Esophagus muscularis mucosa (tissue), 4 donors: ENCODE measurements around the gene ALKBH1. TPM values are rescaled to one million over a fixed set of nuclear protein-coding genes. Genes with fewer than 3 reads are reported as not detected.
"Not testable (repeated sequence)": the region's sequence is repeated elsewhere in the genome, so short reads cannot be mapped to it uniquely, and the experiment has no call there.

Source experiments
- DNase-seq: peaks from one replicate; pipeline ENCODE4 v3.0.0-alpha.2; 2017; ENCODE audit errors: extremely low spot score
- H3K27ac ChIP-seq, 4 donors: fragments of 200-600 bp; sonication (generic); replicated peaks in 1 of 4; 1 replicate in 3 of 4; 2 replicates in 1 of 4; pipeline ENCODE4 v1.5.1; 2016 to 2019; ENCODE audit warnings: mild to moderate bottlenecking in 1 of 4
- H3K27me3 ChIP-seq, 4 donors: fragments of 200-600 bp; sonication (generic); one replicate each; pipeline versions ENCODE4 v1.5.1 to v1.6.0; 2016 to 2019
- H3K36me3 ChIP-seq, 4 donors: fragments of 200-600 bp; sonication (generic); one replicate each; pipeline ENCODE4 v1.5.1; 2016 to 2019
- H3K4me1 ChIP-seq, 4 donors: fragments of 200-600 bp; sonication (generic); one replicate each; pipeline ENCODE4 v1.5.1; 2016 to 2019
- H3K4me3 ChIP-seq, 4 donors: fragments of 200-600 bp; sonication (generic); 1 replicate in 2 of 4; 2 replicates in 2 of 4; pipeline ENCODE4 v1.5.1; 2016 to 2019; ENCODE audit warnings: mild to moderate bottlenecking in 4 of 4, moderate library complexity in 1 of 4
- H3K9me3 ChIP-seq, 4 donors: fragments of 200-600 bp; sonication (generic); 1 replicate in 3 of 4; 2 replicates in 1 of 4; pipeline ENCODE4 v1.5.1; 2016 to 2019
- EP300 ChIP-seq: sonication (generic); formaldehyde crosslinking; IDR thresholded peaks from one replicate; pipeline ENCODE4 v1.6.1; 2017; ENCODE audit warnings: antibody characterized with exemption
- POLR2A ChIP-seq: fragments of 450-650 bp; IDR thresholded peaks from one replicate; pipeline ENCODE4 v1.6.1; 2017; ENCODE audit warnings: antibody characterized with exemption, moderate library complexity, mild to moderate bottlenecking, low read depth
- POLR2AphosphoS5 ChIP-seq, 2 donors: sonication (generic); formaldehyde crosslinking; IDR thresholded peaks; one replicate each; pipeline ENCODE4 v1.6.1; 2017; ENCODE audit warnings: antibody characterized with exemption in 2 of 2
- WGBS: methylation state at CpG from one replicate; pipeline ENCODE4 v1.1.5; 2018; 5-methylcytosine and 5-hydroxymethylcytosine counted together
- intact Hi-C: fragments of 100-400 bp; cut with DNase I; formaldehyde crosslinking; loops from one replicate; pipeline ENCODE4 v1.15.1; 2023
- total RNA-seq, 4 donors: library from RNA; depleted of rRNA; stranded (reverse); fragments of >200 nt; gene quantifications; one replicate each; pipeline versions ENCODE4 v1.1.0 to v1.2.1, GENCODE V29; 2016
- TF ChIP-seq, protein P1 (sequence below), 3 experiments: fragments of 200-600 bp in 2 of 3; fragments of 450-650 bp in 1 of 3; sonication (generic) in 2 of 3; IDR thresholded peaks; one replicate each; pipeline ENCODE4 v1.5.1; 2017 to 2019; ENCODE audit warnings: antibody characterized with exemption in 3 of 3, mild to moderate bottlenecking in 2 of 3, moderate library complexity in 1 of 3

ALKBH1 gene, protein sequence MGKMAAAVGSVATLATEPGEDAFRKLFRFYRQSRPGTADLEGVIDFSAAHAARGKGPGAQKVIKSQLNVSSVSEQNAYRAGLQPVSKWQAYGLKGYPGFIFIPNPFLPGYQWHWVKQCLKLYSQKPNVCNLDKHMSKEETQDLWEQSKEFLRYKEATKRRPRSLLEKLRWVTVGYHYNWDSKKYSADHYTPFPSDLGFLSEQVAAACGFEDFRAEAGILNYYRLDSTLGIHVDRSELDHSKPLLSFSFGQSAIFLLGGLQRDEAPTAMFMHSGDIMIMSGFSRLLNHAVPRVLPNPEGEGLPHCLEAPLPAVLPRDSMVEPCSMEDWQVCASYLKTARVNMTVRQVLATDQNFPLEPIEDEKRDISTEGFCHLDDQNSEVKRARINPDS
- total RNA-seq = 10 to 100 TPM in 3 of 4 donors, 1 to 10 TPM in 1; 8.0 to 13.3 (median 11.8) TPM

- peak; percentile 96 for DNase-seq
- Histone ChIP-seq H3K4me3 (peak within 1 kb of the TSS; percentile 78 to 90 (median 83)), H3K9me3 (no peaks in the 10 kb centered on the region), H3K36me3 (peaks cover 30 to 53% (median 43%) of the 10 kb centered on the region in 4 donors), H3K27me3 (no peaks in the 10 kb centered on the region), H3K27ac (peak within 1 kb of the TSS; percentile 74 to 78 (median 74)), H3K4me1 (peaks cover 29 to 44% (median 34%) of the 10 kb centered on the region in 4 donors)
- TF ChIP-seq EP300 (no peak), POLR2AphosphoS5 (IDR thresholded peaks at IDR 0.05) (peak; percentile 89 to 94)
- under 1% methylated on average over 30 of the region's 49 CpGs for WGBS
- intact Hi-C loops = loop anchor here (5.0 kb wide), 2 partner anchors 91 to 251 kb away; partner anchors contain the start of genes AHSA1, SPTLC2 and VIPAS39
Measured at GRCh38 chr14:77707724-77708408, at the start of gene ALKBH1, which contains the start of gene SLIRP. Gene ALKBH1 (minus strand): TSS chr14:77708023. CDS start chr14:77708004, 19 bp downstream. Gene SLIRP (plus strand): TSS chr14:77708103. CDS start chr14:77708112, 9 bp downstream.

DNA sequence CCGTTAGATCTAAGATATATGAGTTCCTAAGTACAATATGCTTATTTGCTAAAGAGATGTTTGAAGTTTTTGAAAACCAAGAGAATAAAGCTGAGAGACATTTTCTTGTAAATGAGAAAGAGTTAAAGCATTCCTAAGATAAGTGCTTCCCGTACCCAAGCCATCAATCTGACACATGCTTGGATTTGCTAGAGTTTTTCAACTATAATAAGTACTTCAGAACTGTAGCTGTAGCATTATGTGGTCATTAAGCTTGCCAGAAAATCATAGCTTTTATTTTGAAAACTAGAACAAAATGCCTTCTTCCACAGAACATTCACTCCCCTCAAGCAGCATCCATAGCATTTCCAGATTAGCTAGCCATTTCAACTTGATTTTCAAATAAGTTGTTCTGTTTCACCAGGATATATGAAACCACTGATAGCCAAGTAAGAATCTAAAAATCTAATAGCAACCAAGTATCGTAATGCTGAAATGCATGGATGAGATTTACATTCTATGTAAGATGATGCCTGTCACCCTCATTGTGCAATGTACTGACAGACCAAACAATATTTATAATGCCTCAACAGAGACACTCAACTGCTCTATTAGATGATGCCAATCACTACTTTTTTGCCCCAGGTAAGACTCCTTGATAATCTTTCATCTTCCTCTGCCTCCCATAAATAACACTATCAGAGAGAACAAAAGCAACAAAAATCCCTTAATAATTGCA, 45.1 kb upstream of the ALKBH1 start:
- H3K4me1 ChIP-seq = peaks cover 7 to 35% (median 26%) of the 10 kb centered on the region in 4 donors
- TF ChIP-seq, protein P1, sequence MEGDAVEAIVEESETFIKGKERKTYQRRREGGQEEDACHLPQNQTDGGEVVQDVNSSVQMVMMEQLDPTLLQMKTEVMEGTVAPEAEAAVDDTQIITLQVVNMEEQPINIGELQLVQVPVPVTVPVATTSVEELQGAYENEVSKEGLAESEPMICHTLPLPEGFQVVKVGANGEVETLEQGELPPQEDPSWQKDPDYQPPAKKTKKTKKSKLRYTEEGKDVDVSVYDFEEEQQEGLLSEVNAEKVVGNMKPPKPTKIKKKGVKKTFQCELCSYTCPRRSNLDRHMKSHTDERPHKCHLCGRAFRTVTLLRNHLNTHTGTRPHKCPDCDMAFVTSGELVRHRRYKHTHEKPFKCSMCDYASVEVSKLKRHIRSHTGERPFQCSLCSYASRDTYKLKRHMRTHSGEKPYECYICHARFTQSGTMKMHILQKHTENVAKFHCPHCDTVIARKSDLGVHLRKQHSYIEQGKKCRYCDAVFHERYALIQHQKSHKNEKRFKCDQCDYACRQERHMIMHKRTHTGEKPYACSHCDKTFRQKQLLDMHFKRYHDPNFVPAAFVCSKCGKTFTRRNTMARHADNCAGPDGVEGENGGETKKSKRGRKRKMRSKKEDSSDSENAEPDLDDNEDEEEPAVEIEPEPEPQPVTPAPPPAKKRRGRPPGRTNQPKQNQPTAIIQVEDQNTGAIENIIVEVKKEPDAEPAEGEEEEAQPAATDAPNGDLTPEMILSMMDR (IDR thresholded peaks at IDR 0.05) = no peak
- TF ChIP-seq POLR2AphosphoS5 (IDR thresholded peaks at IDR 0.05) = no peak
- TF ChIP-seq POLR2A = no peak
- no peak for TF ChIP-seq EP300
- WGBS = 80% methylated on average over 3 of the region's 3 CpGs
- no peaks in the 10 kb centered on the region for H3K27me3 ChIP-seq
- no peak overlapping the region for H3K27ac ChIP-seq
- H3K9me3 ChIP-seq = no peaks in the 10 kb centered on the region
- H3K4me3 ChIP-seq = no peak overlapping the region
- no peak for DNase-seq
- intact Hi-C loops = no loop called here
- peaks cover 45 to 78% (median 58%) of the 10 kb centered on the region in 4 donors for H3K36me3 ChIP-seq

- Histone ChIP-seq H3K27ac (no peak overlapping the region), H3K36me3 (peaks cover 50 to 85% (median 63%) of the 10 kb centered on the region in 4 donors), H3K4me1 (peaks cover 3 to 28% (median 20%) of the 10 kb centered on the region in 4 donors), H3K9me3 (no peaks in the 10 kb centered on the region), H3K27me3 (no peaks in the 10 kb centered on the region), H3K4me3 (no peak overlapping the region)
- intact Hi-C loops = no loop called here
- DNase-seq = no peak
- 97% methylated on average over 2 of the region's 2 CpGs for WGBS
- TF ChIP-seq EP300 (no peak), POLR2AphosphoS5 (IDR thresholded peaks at IDR 0.05) (no peak), POLR2A (no peak)
- TF ChIP-seq, protein P1 (IDR thresholded peaks at IDR 0.05) = no peak
Measured at GRCh38 chr14:77752266-77752665, 44.4 kb upstream of the ALKBH1 start.

GRCh38 chr14:77747425-77747824, 39.6 kb upstream of the ALKBH1 start:
- H3K4me3 ChIP-seq = not testable (repeated sequence)
- peaks cover 50 to 93% (median 75%) of the 10 kb centered on the region in 4 donors for H3K36me3 ChIP-seq

GRCh38 chr14:77746064-77746702, 38.4 kb upstream of the ALKBH1 start:
- 55% methylated on average over 4 of the region's 4 CpGs for WGBS
- no peak for TF ChIP-seq POLR2AphosphoS5 (IDR thresholded peaks at IDR 0.05)

More at GRCh38 chr14:77747425-77747824, 39.6 kb upstream of the ALKBH1 start:
- H3K27me3 ChIP-seq, H3K9me3 ChIP-seq, DNase-seq, H3K4me1 ChIP-seq, H3K27ac ChIP-seq, intact Hi-C loops: not testable (repeated sequence)
- 98% methylated on average over 5 of the region's 33 CpGs for WGBS

More at GRCh38 chr14:77746064-77746702, 38.4 kb upstream of the ALKBH1 start:
- intact Hi-C loops = no loop called here
- H3K27ac ChIP-seq = no peak overlapping the region
- H3K4me3 ChIP-seq = no peak overlapping the region
- H3K27me3 ChIP-seq = no peaks in the 10 kb centered on the region
- H3K4me1 ChIP-seq = no peaks in the 10 kb centered on the region
- H3K9me3 ChIP-seq = no peaks in the 10 kb centered on the region
- H3K36me3 ChIP-seq = peaks cover 49 to 94% (median 72%) of the 10 kb centered on the region in 4 donors
- no peak for DNase-seq
